ENCODE data around the gene AUTS2.

The AUTS2 gene

DNA sequence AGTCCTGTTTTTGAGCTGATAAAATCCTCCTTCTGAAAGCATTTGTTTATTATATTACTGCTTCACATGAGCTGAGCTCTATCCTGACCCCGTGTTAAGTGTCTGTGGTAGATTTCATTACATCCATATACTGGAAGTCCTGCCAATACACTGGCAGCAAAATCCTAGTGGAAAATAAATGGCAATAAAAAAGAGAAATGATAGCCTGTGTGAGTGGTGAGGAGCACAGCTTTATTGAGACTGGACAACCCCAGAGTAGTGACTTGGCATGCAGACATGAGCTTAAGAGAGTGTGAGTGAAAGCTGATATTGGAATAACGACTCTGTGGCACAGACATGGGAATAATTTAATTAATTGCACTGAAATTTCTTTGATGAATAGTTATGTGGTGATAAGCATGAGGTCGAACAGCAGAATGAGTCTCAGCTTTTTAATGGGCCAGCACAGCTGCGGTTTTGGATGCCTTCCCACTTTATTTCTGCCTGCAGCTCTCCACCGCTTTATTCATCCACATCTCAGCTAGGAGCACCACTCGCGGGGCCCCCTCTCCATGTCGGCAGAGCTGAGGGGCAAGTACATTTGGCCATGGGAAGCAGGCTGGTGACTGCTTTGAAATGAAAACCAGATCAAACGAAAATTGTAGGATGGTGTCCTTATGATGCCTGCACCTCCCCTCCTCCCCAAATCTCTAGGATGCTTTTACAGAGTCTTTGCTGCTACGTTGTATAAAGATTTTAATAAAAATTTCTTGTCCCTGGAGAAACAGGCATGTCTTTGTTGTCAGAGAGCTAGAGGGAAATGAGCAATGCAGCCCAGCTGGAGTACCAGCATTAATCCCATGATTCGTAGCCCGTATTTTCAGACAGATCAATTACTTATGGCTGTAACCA lies 494.3 kb downstream of the AUTS2 start:
- POLR2A ChIA-PET = interaction anchor here (0.8 to 1.8 kb wide), 5 partner anchors 10 to 51 kb away, joined by 3 to 8 read pairs (median 4); no protein-coding TSS in a partner anchor

DNA sequence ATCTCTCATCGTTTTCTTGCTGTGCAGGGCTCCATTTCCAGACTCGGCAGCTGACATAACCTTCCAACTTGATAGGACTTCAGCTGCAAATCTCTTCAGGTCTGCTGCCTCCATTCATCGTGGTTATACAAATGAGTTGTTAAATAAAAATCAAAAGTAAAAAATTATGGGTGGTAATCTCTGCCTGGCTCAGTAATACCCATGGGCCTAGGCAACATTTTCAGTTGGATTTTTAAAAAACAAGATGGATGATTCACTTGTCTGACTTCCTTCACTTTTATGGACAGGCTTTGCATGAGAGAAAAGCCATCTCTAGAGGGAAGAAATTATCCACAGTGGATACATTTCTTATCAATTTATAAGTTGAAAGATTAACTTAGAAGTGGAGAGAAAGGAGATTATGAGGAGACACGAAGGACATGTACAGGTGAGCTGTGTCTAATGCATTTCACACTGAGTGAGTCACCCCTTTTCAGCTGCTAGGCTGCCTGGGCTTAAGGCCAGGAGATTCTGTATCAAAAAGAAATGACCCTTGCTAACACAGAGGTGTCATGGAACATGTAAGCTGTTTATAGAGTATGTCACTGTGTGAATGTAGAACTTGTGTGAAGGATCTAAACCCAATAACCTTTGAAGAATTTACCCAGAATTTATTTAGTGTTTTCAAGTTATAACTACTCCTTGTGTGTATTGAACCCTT lies 495.1 kb downstream of the AUTS2 start:
- POLR2A ChIA-PET = interaction anchor here (1.0 to 1.8 kb wide), 2 partner anchors 20 to 22 kb away, joined by 4 to 8 read pairs; no protein-coding TSS in a partner anchor
- no peak for DNase-seq (ENCODE audit: low read depth, low spot score)
- TF ChIP-seq, protein P1, sequence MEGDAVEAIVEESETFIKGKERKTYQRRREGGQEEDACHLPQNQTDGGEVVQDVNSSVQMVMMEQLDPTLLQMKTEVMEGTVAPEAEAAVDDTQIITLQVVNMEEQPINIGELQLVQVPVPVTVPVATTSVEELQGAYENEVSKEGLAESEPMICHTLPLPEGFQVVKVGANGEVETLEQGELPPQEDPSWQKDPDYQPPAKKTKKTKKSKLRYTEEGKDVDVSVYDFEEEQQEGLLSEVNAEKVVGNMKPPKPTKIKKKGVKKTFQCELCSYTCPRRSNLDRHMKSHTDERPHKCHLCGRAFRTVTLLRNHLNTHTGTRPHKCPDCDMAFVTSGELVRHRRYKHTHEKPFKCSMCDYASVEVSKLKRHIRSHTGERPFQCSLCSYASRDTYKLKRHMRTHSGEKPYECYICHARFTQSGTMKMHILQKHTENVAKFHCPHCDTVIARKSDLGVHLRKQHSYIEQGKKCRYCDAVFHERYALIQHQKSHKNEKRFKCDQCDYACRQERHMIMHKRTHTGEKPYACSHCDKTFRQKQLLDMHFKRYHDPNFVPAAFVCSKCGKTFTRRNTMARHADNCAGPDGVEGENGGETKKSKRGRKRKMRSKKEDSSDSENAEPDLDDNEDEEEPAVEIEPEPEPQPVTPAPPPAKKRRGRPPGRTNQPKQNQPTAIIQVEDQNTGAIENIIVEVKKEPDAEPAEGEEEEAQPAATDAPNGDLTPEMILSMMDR (IDR thresholded peaks at IDR 0.05; ENCODE audit: insufficient read depth, low read length, missing control alignments) = no peak
- no peak overlapping the region; the same call in 1 of the 2 replicates for H3K4me3 ChIP-seq (ENCODE audit: low read depth, low read length)
- CTCF ChIA-PET = interaction anchor here (0.9 to 3.1 kb wide), 5 partner anchors 11 to 605 kb away, joined by 4 to 11 read pairs (median 5); no protein-coding TSS in a partner anchor

More for the DNA sequence above, 494.3 kb downstream of the AUTS2 start:
- TF ChIP-seq, protein P1 (IDR thresholded peaks at IDR 0.05; ENCODE audit: insufficient read depth, low read length, missing control alignments) = no peak
- DNase-seq (ENCODE audit: low read depth, low spot score) = peak; percentile 78
- H3K4me3 ChIP-seq (ENCODE audit: low read depth, low read length) = no peak overlapping the region; the same call in none of the 2 replicates
- CTCF ChIA-PET = interaction anchor here (1.3 to 3.1 kb wide), 5 partner anchors 10 to 606 kb away, joined by 3 to 11 read pairs (median 5); no protein-coding TSS in a partner anchor

DNA sequence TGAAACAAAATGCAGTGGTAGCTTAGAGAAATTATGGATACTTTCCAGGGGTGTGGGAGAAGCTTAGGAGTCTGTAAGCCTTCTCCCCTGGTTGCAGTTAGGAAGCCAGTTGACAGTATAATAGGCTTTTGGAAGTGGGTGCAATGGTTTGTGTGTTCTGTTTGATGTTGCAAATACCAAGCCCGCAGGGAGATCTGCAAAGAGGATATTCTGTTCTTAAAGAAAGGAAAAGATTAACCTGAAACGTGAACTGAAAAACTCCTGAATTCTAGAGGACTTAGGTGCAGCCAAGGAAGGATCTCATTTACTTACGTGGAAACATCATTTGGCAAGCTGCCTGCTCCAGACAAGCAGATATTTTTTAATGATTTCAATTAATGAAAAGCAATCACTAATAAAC lies 496.6 kb downstream of the AUTS2 start:
- POLR2A ChIA-PET = no interaction called here
- TF ChIP-seq, protein P1 (IDR thresholded peaks at IDR 0.05; ENCODE audit: insufficient read depth, low read length, missing control alignments) = no peak
- no peak overlapping the region for H3K4me3 ChIP-seq (ENCODE audit: low read depth, low read length)
- CTCF ChIA-PET = no interaction called here
- DNase-seq (ENCODE audit: low read depth, low spot score) = no peak

DNA sequence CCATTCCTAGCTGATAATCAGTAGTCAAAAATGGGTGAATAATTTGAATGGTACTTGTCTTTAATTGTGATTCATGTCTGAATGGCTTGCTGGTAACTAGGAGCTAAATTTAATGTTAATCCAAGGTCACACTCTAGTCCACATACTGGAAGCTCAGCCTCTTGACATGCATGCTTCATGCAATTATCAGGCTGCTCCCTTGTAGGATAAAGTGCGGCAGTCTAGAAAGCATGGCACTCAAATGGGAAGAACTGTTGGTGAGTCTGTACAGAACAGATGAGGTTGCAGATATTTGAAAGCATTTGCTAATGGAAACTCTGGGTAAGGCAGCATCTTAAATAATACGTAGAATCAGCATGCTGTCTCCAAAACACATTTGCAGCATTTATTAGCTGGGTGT lies 499.4 kb downstream of the AUTS2 start:
- H3K4me3 ChIP-seq (ENCODE audit: low read depth, low read length) = no peak overlapping the region
- CTCF ChIA-PET = no interaction called here
- no peak for DNase-seq (ENCODE audit: low read depth, low spot score)
- TF ChIP-seq, protein P1 (IDR thresholded peaks at IDR 0.05; ENCODE audit: insufficient read depth, low read length, missing control alignments) = no peak
- POLR2A ChIA-PET = no interaction called here

DNA sequence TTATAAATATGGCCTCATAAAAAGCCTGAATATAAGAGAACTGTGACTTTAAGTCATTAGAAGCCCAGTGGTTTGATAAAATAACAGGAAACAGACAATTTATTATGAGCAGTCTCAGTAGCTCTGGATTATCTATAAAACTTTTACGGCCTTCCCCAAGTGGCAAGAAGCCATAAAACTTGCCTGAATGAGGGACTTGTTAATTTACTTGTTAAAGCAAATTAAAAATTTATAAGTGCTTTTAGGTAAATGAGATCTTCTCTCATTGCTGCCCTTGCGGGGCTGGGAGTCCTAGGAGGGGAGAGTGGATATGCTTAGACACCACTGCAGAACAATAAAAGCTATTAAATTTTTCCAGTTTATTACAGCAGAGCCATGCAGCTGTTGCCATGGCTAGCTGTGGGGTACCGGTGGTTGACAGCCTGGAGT lies 499.9 kb downstream of the AUTS2 start:
- CTCF ChIA-PET = no interaction called here
- DNase-seq (ENCODE audit: low read depth, low spot score) = no peak
- TF ChIP-seq, protein P1 (IDR thresholded peaks at IDR 0.05; ENCODE audit: insufficient read depth, low read length, missing control alignments) = no peak
- POLR2A ChIA-PET = no interaction called here
- H3K4me3 ChIP-seq (ENCODE audit: low read depth, low read length) = no peak overlapping the region
